Liver (tissue), 9 donors: ENCODE results near the gene CSMD2. TPM values are rescaled to one million over a fixed set of nuclear protein-coding genes. Genes with fewer than 3 reads are reported as not detected.

Experiments used
- DNase-seq: peaks from one replicate; pipeline ENCODE4 v3.0.0-alpha.2; 2017; ENCODE audit warnings: low spot score
- H3K27ac ChIP-seq, 2 donors: one replicate each; pipeline ENCODE4 v1.7.0; 2013; ENCODE audit warnings: inconsistent platforms in 2 of 2, low read length in 2 of 2, control low read depth in 1 of 2, low read depth in 1 of 2, mild to moderate bottlenecking in 1 of 2
- H3K27me3 ChIP-seq, 4 donors: one replicate each; pipeline versions ENCODE4 v1.6.1 to v1.7.0; 2013; ENCODE audit warnings: low read length in 3 of 4, inconsistent platforms in 1 of 4, mild to moderate bottlenecking in 1 of 4, moderate library complexity in 1 of 4; ENCODE audit not compliant: control insufficient read depth in 4 of 4, insufficient read depth in 4 of 4
- H3K36me3 ChIP-seq, 4 donors: one replicate each; pipeline versions ENCODE4 v1.6.1 to v1.7.0; 2013; ENCODE audit warnings: low read length in 3 of 4, mild to moderate bottlenecking in 3 of 4, low read depth in 1 of 4, moderate library complexity in 1 of 4; ENCODE audit not compliant: control insufficient read depth in 4 of 4, insufficient read depth in 3 of 4
- H3K4me1 ChIP-seq, 4 donors: one replicate each; pipeline versions ENCODE4 v1.6.1 to v1.7.0; 2013; ENCODE audit warnings: low read length in 3 of 4, mild to moderate bottlenecking in 3 of 4, moderate library complexity in 1 of 4; ENCODE audit not compliant: control insufficient read depth in 4 of 4, insufficient read depth in 4 of 4
- H3K4me3 ChIP-seq, 3 donors: one replicate each; pipeline versions ENCODE4 v1.6.1 to v1.7.0; 2013; ENCODE audit warnings: low read length in 3 of 3, control low read depth in 1 of 3, low read depth in 1 of 3, mild to moderate bottlenecking in 1 of 3
- H3K9ac ChIP-seq, 2 donors: one replicate each; pipeline ENCODE4 v1.7.0; 2013; ENCODE audit warnings: low read length in 2 of 2, mild to moderate bottlenecking in 2 of 2, moderate library complexity in 2 of 2, control low read depth in 1 of 2, low read depth in 1 of 2
- H3K9me3 ChIP-seq, 4 donors: one replicate each; pipeline versions ENCODE4 v1.6.1 to v1.7.0; 2013; ENCODE audit warnings: low read length in 3 of 4; ENCODE audit not compliant: control insufficient read depth in 4 of 4
- CTCF ChIP-seq: fragments of 150-350 bp; IDR thresholded peaks from 2 replicates; pipeline ENCODE4 v1.5.1; 2017; ENCODE audit warnings: improper control_type of control experiment, low read depth, low read length; ENCODE audit not compliant: missing input control
- EGR1 ChIP-seq, 2 donors: IDR thresholded peaks; 2 replicates each; pipeline ENCODE4 v1.6.1; 2016 to 2018; ENCODE audit warnings: antibody characterized with exemption in 2 of 2, low read depth in 2 of 2
- FOXA2 ChIP-seq: IDR thresholded peaks from 2 replicates; pipeline ENCODE4 v1.6.1; 2016; ENCODE audit warnings: antibody characterized with exemption
- GABPA ChIP-seq, 2 donors: IDR thresholded peaks in 1 of 2; conservative IDR thresholded peaks in 1 of 2; 2 replicates each; pipeline ENCODE4 v1.6.1; 2016; ENCODE audit warnings: antibody characterized with exemption in 2 of 2, mild to moderate bottlenecking in 1 of 2, moderate library complexity in 1 of 2
- HNF4A ChIP-seq, 2 donors: conservative IDR thresholded peaks; 2 replicates each; pipeline ENCODE4 v1.6.1; 2016; ENCODE audit warnings: antibody characterized with exemption in 2 of 2, mild to moderate bottlenecking in 2 of 2
- HNF4G ChIP-seq: IDR thresholded peaks from 2 replicates; pipeline ENCODE4 v1.6.1; 2016; ENCODE audit warnings: antibody characterized with exemption
- JUND ChIP-seq, 2 donors: IDR thresholded peaks; 2 replicates each; pipeline ENCODE4 v1.6.1; 2016; ENCODE audit warnings: antibody characterized with exemption in 2 of 2
- MAX ChIP-seq: IDR thresholded peaks from 2 replicates; pipeline ENCODE4 v1.6.1; 2016; ENCODE audit warnings: antibody characterized with exemption
- RAD21 ChIP-seq, 2 donors: IDR thresholded peaks; 2 replicates each; pipeline ENCODE4 v1.6.1; 2016; ENCODE audit warnings: antibody characterized with exemption in 2 of 2, mild to moderate bottlenecking in 2 of 2
- RXRA ChIP-seq, 2 donors: IDR thresholded peaks; 2 replicates each; pipeline ENCODE4 v1.6.1; 2017 to 2018; ENCODE audit warnings: antibody characterized with exemption in 2 of 2, mild to moderate bottlenecking in 1 of 2
- SP1 ChIP-seq: IDR thresholded peaks from 2 replicates; pipeline ENCODE4 v1.6.1; 2018; ENCODE audit warnings: antibody characterized with exemption, mild to moderate bottlenecking
- TAF1 ChIP-seq: conservative IDR thresholded peaks from 2 replicates; pipeline ENCODE4 v1.6.1; 2016; ENCODE audit warnings: antibody characterized with exemption, mild to moderate bottlenecking
- YY1 ChIP-seq: IDR thresholded peaks from 2 replicates; pipeline ENCODE4 v1.6.1; 2016; ENCODE audit warnings: antibody characterized with exemption, mild to moderate bottlenecking
- ZBTB33 ChIP-seq: IDR thresholded peaks from 2 replicates; pipeline ENCODE4 v1.6.1; 2016; ENCODE audit warnings: antibody characterized with exemption
- WGBS: extraction: QIAGEN DNeasy Blood & Tissue Kit; methylation state at CpG from one replicate; pipeline ENCODE4 v1.1.7; 2013; 5-methylcytosine and 5-hydroxymethylcytosine counted together
- polyA plus RNA-seq, 2 donors: library from polyadenylated mRNA; stranded (reverse) in 1 of 2; unstranded in 1 of 2; fragments of 200-250 nt in 1 of 2; fragments of >200 nt in 1 of 2; fragmentation: Nextera tagmentation in 1 of 2; extraction: Ambion mirVana in 1 of 2; gene quantifications; one replicate each; pipeline versions ENCODE4 v1.2.1 to v1.2.3, GENCODE V29; 2013 to 2015
- total RNA-seq, 2 donors: library from RNA; depleted of rRNA; stranded (reverse); fragments of >200 nt; gene quantifications; one replicate each; pipeline ENCODE4 v1.2.3, GENCODE V29; 2014
- TF ChIP-seq, protein P1 (sequence below): IDR thresholded peaks from 2 replicates; pipeline ENCODE4 v1.6.1; 2016; ENCODE audit warnings: antibody characterized with exemption, mild to moderate bottlenecking
- TF ChIP-seq, protein P2 (sequence below): IDR thresholded peaks from 2 replicates; pipeline ENCODE4 v1.6.1; 2016; ENCODE audit warnings: antibody characterized with exemption
- donor health status: healthy.
- donor health status: healthy.
- donor health status: healthy.
- donor health status: healthy.
- donor health status: healthy.

CSMD2 gene
- total and polyA plus RNA-seq, 4 donors, result 0.08 to 0.09 TPM; not detected in 2

- Histone ChIP-seq H3K9me3 (no peaks in the 10 kb centered on the region), H3K9ac (no peak overlapping the region), H3K27me3 (no peaks in the 10 kb centered on the region), H3K36me3 (no peaks in the 10 kb centered on the region), H3K4me1 (peaks cover 0 to 3% (median 1%) of the 10 kb centered on the region in 4 donors), H3K27ac (no peak overlapping the region), H3K4me3 (no peak overlapping the region)
- 63% methylated on average over 3 of the region's 3 CpGs for WGBS
- TF ChIP-seq HNF4A (conservative IDR thresholded peaks at IDR 0.05) (no peak), GABPA (IDR thresholded peaks at IDR 0.05 in 1 of 2, conservative IDR thresholded peaks at IDR 0.05 in 1 of 2) (no peak), RXRA (IDR thresholded peaks at IDR 0.05) (no peak)
- DNase-seq, result no peak
Measured at GRCh38 chr1:33943978-33944377, 221.1 kb downstream of the CSMD2 start.

- WGBS, result 78% methylated on average over 3 of the region's 3 CpGs
- no peaks in the 10 kb centered on the region for H3K36me3 ChIP-seq
- H3K27ac ChIP-seq, result no peak overlapping the region
- no peak for DNase-seq
- TF ChIP-seq, protein P1, sequence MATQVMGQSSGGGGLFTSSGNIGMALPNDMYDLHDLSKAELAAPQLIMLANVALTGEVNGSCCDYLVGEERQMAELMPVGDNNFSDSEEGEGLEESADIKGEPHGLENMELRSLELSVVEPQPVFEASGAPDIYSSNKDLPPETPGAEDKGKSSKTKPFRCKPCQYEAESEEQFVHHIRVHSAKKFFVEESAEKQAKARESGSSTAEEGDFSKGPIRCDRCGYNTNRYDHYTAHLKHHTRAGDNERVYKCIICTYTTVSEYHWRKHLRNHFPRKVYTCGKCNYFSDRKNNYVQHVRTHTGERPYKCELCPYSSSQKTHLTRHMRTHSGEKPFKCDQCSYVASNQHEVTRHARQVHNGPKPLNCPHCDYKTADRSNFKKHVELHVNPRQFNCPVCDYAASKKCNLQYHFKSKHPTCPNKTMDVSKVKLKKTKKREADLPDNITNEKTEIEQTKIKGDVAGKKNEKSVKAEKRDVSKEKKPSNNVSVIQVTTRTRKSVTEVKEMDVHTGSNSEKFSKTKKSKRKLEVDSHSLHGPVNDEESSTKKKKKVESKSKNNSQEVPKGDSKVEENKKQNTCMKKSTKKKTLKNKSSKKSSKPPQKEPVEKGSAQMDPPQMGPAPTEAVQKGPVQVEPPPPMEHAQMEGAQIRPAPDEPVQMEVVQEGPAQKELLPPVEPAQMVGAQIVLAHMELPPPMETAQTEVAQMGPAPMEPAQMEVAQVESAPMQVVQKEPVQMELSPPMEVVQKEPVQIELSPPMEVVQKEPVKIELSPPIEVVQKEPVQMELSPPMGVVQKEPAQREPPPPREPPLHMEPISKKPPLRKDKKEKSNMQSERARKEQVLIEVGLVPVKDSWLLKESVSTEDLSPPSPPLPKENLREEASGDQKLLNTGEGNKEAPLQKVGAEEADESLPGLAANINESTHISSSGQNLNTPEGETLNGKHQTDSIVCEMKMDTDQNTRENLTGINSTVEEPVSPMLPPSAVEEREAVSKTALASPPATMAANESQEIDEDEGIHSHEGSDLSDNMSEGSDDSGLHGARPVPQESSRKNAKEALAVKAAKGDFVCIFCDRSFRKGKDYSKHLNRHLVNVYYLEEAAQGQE, result no peak
- TF ChIP-seq MAX, result no peak
- no peak for TF ChIP-seq SP1
- TF ChIP-seq RAD21 (IDR thresholded peaks at IDR 0.05), result no peak
- TF ChIP-seq HNF4A (conservative IDR thresholded peaks at IDR 0.05), result no peak
- no peak for TF ChIP-seq HNF4G
- TF ChIP-seq, protein P2, sequence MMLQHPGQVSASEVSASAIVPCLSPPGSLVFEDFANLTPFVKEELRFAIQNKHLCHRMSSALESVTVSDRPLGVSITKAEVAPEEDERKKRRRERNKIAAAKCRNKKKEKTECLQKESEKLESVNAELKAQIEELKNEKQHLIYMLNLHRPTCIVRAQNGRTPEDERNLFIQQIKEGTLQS, result no peak
- TF ChIP-seq RXRA (IDR thresholded peaks at IDR 0.05), result no peak
- TF ChIP-seq ZBTB33, result no peak
- peaks cover 0 to 2% (median 0%) of the 10 kb centered on the region in 4 donors for H3K27me3 ChIP-seq
- H3K9ac ChIP-seq, result no peak overlapping the region
- H3K4me1 ChIP-seq, result no peaks in the 10 kb centered on the region
- H3K9me3 ChIP-seq, result no peaks in the 10 kb centered on the region
- H3K4me3 ChIP-seq, result no peak overlapping the region
Measured at GRCh38 chr1:33932871-33933270, 232.2 kb downstream of the CSMD2 start.

- 78% methylated on average over 4 of the region's 4 CpGs for WGBS
- Histone ChIP-seq H3K4me1 (no peaks in the 10 kb centered on the region), H3K27ac (no peak overlapping the region), H3K27me3 (peaks cover 0 to 2% (median 0%) of the 10 kb centered on the region in 4 donors), H3K9me3 (no peaks in the 10 kb centered on the region), H3K36me3 (no peaks in the 10 kb centered on the region), H3K9ac (no peak overlapping the region), H3K4me3 (no peak overlapping the region)
- TF ChIP-seq RXRA (IDR thresholded peaks at IDR 0.05) (no peak), FOXA2 (no peak), JUND (IDR thresholded peaks at IDR 0.05) (no peak), HNF4A (conservative IDR thresholded peaks at IDR 0.05) (no peak), YY1 (no peak), CTCF (no peak), RAD21 (IDR thresholded peaks at IDR 0.05) (no peak), ZBTB33 (no peak), EGR1 (IDR thresholded peaks at IDR 0.05; ENCODE audit: low read depth in 2 of 2) (no peak), TAF1 (no peak), MAX (no peak), HNF4G (no peak), SP1 (no peak)
- no peak for DNase-seq
Measured at GRCh38 chr1:33931111-33931475, 233.9 kb downstream of the CSMD2 start.
